H9 (cell line): ENCODE data around the gene C1QTNF3. TPM values are rescaled to one million over a fixed set of nuclear protein-coding genes. Genes with fewer than 3 reads are reported as not detected.

Experiments
- DNase-seq: peaks from one replicate; pipeline ENCODE4 v3.0.0-alpha.2; 2017
- H2AFZ ChIP-seq: one replicate; pipeline ENCODE4 v1.6.1; 2013; ENCODE audit warnings: mild to moderate bottlenecking, low read length, control low read depth, moderate library complexity
- H2AK5ac ChIP-seq: 2 replicates; pipeline ENCODE4 v1.6.1; 2013; ENCODE audit warnings: low read length, control low read depth, mixed read lengths; ENCODE audit not compliant: insufficient read length
- H2BK120ac ChIP-seq: one replicate; pipeline ENCODE4 v1.6.1; 2013; ENCODE audit warnings: low read depth, mild to moderate bottlenecking, low read length, control low read depth, inconsistent platforms; ENCODE audit not compliant: poor library complexity, severe bottlenecking
- H2BK12ac ChIP-seq: 2 replicates; pipeline ENCODE4 v1.6.1; 2013; ENCODE audit warnings: low read length, control low read depth, mixed read lengths, low read depth; ENCODE audit not compliant: insufficient read length
- H2BK15ac ChIP-seq: 2 replicates; pipeline ENCODE4 v1.6.1; 2013; ENCODE audit warnings: low read depth, low read length, control low read depth
- H2BK20ac ChIP-seq: one replicate; pipeline ENCODE4 v1.6.1; 2013; ENCODE audit warnings: low read depth, mild to moderate bottlenecking, low read length, control low read depth, inconsistent platforms; ENCODE audit not compliant: poor library complexity, severe bottlenecking
- H2BK5ac ChIP-seq: 2 replicates; pipeline ENCODE4 v1.6.1; 2013; ENCODE audit warnings: low read length, control low read depth, mixed read lengths; ENCODE audit not compliant: insufficient read length
- H3K14ac ChIP-seq: 2 replicates; pipeline ENCODE4 v1.6.1; 2013; ENCODE audit warnings: low read length, control low read depth; ENCODE audit not compliant: insufficient read depth
- H3K18ac ChIP-seq: 2 replicates; pipeline ENCODE4 v1.6.1; 2013; ENCODE audit warnings: low read depth, mild to moderate bottlenecking, mixed read lengths, low read length, control low read depth; ENCODE audit not compliant: insufficient read length
- H3K23ac ChIP-seq: 2 replicates; pipeline ENCODE4 v1.6.1; 2013; ENCODE audit warnings: low read length, control low read depth, mixed read lengths, low read depth; ENCODE audit not compliant: insufficient read length
- H3K23me2 ChIP-seq: 2 replicates; pipeline ENCODE4 v1.6.1; 2013; ENCODE audit warnings: low read depth, mild to moderate bottlenecking, mixed read lengths, low read length, control low read depth; ENCODE audit not compliant: insufficient read length, poor library complexity, severe bottlenecking
- H3K27ac ChIP-seq: 2 replicates; pipeline ENCODE4 v1.5.1; 2013; ENCODE audit warnings: low read length, control low read depth, mixed read lengths, low read depth; ENCODE audit not compliant: insufficient read length
- H3K27me3 ChIP-seq: 2 replicates; pipeline ENCODE4 v1.6.1; 2013; ENCODE audit warnings: low read length, control low read depth, inconsistent platforms; ENCODE audit not compliant: insufficient read depth
- H3K4ac ChIP-seq: 2 replicates; pipeline ENCODE4 v1.6.1; 2013; ENCODE audit warnings: low read depth, mild to moderate bottlenecking, control low read depth, inconsistent platforms, low read length, moderate library complexity
- H3K4me1 ChIP-seq: 2 replicates; pipeline ENCODE4 v1.6.1; 2013; ENCODE audit warnings: low read length, control low read depth, inconsistent platforms; ENCODE audit not compliant: insufficient read depth
- H3K4me2 ChIP-seq: 2 replicates; pipeline ENCODE4 v1.6.1; 2013; ENCODE audit warnings: low read length, control low read depth, mixed read lengths; ENCODE audit not compliant: insufficient read length, insufficient read depth
- H3K56ac ChIP-seq: 2 replicates; pipeline ENCODE4 v1.6.1; 2013; ENCODE audit warnings: low read depth, mild to moderate bottlenecking, mixed read lengths, low read length, control low read depth; ENCODE audit not compliant: insufficient read length
- H3K79me1 ChIP-seq: 2 replicates; pipeline ENCODE4 v1.6.1; 2013; ENCODE audit warnings: low read depth, mild to moderate bottlenecking, moderate library complexity, low read length, control low read depth, inconsistent platforms; ENCODE audit not compliant: insufficient read depth, poor library complexity, severe bottlenecking
- H3K79me2 ChIP-seq: 2 replicates; pipeline ENCODE4 v1.6.1; 2013; ENCODE audit warnings: low read length, control low read depth, inconsistent platforms; ENCODE audit not compliant: insufficient read depth
- H3K9ac ChIP-seq: 2 replicates; pipeline ENCODE4 v1.6.1; 2013; ENCODE audit warnings: low read length, control low read depth, mixed read lengths; ENCODE audit not compliant: insufficient read length; ENCODE audit errors: extremely low read depth
- H3K9me3 ChIP-seq: one replicate; pipeline ENCODE4 v1.6.1; 2013; ENCODE audit warnings: low read depth, low read length, inconsistent platforms; ENCODE audit not compliant: control insufficient read depth
- H3T11ph ChIP-seq: one replicate; pipeline ENCODE4 v1.6.1; 2013; ENCODE audit warnings: mild to moderate bottlenecking, low read length, control low read depth, inconsistent platforms
- H4K20me1 ChIP-seq: one replicate; pipeline ENCODE4 v1.6.1; 2013; ENCODE audit not compliant: control insufficient read depth, insufficient read length, insufficient read depth
- H4K5ac ChIP-seq: 2 replicates; pipeline ENCODE4 v1.6.1; 2013; ENCODE audit warnings: low read depth, mild to moderate bottlenecking, mixed read lengths, low read length, control low read depth; ENCODE audit not compliant: insufficient read length
- H4K8ac ChIP-seq: replicated peaks from 2 replicates; pipeline ENCODE4 v1.6.1; 2013; ENCODE audit warnings: low read length, control low read depth, mixed read lengths, low read depth; ENCODE audit not compliant: insufficient read length
- H4K91ac ChIP-seq: 2 replicates; pipeline ENCODE4 v1.6.1; 2013; ENCODE audit warnings: low read depth, mild to moderate bottlenecking, moderate library complexity, mixed read lengths, low read length, control low read depth; ENCODE audit not compliant: insufficient read length
- H3K27ac Mint-ChIP-seq, 3 experiments: 2 replicates in 2 of 3; 3 replicates in 1 of 3; pipeline ENCODE4 v1.8.0; 2020 to 2021; ENCODE audit warnings: mixed read lengths in 3 of 3, mild to moderate bottlenecking in 1 of 3, moderate library complexity in 1 of 3
- H3K27me3 Mint-ChIP-seq: 2 replicates; pipeline ENCODE4 v1.8.0; 2021; ENCODE audit warnings: low read depth, mild to moderate bottlenecking, moderate library complexity, mixed read lengths
- H3K36me3 Mint-ChIP-seq, 3 experiments: 2 replicates in 2 of 3; 3 replicates in 1 of 3; pipeline ENCODE4 v1.8.0; 2020 to 2021; ENCODE audit warnings: low read depth in 3 of 3, mixed read lengths in 3 of 3; ENCODE audit not compliant: insufficient read depth in 1 of 3
- H3K4me1 Mint-ChIP-seq, 2 experiments: 2 replicates each; pipeline ENCODE4 v1.8.0; 2020; ENCODE audit warnings: mixed read lengths in 2 of 2
- H3K4me3 Mint-ChIP-seq, 2 experiments: 2 replicates in 1 of 2; 3 replicates in 1 of 2; pipeline ENCODE4 v1.8.0; 2020 to 2021; ENCODE audit warnings: mild to moderate bottlenecking in 2 of 2, mixed read lengths in 2 of 2, moderate library complexity in 1 of 2
- H3K9me3 Mint-ChIP-seq, 2 experiments: 2 replicates in 1 of 2; 3 replicates in 1 of 2; pipeline ENCODE4 v1.8.0; 2020; ENCODE audit warnings: mild to moderate bottlenecking in 2 of 2, mixed read lengths in 2 of 2, moderate library complexity in 1 of 2
- WGBS: extraction: QIAGEN DNeasy Blood & Tissue Kit; methylation state at CpG from one replicate; pipeline ENCODE4 v1.1.7; 2013; ENCODE audit warnings: missing lambda C conversion rate, low lambda C conversion rate, mixed read lengths; ENCODE audit not compliant: insufficient read length; ENCODE audit errors: extremely low coverage; 5-methylcytosine and 5-hydroxymethylcytosine counted together
- total RNA-seq: library from RNA; stranded (reverse); gene quantifications from 2 replicates; pipeline ENCODE4 v1.2.1, GENCODE V29; 2021
- TF ChIP-seq, protein P1 (sequence below): fragments of 200-600 bp; sonication (generic); conservative IDR thresholded peaks from 3 replicates; pipeline ENCODE4 v1.8.0; 2021; ENCODE audit warnings: antibody characterized with exemption, mild to moderate bottlenecking

C1QTNF3 gene
- total RNA-seq, 1 experiment from 2014 or later, result 1.1 TPM

DNA sequence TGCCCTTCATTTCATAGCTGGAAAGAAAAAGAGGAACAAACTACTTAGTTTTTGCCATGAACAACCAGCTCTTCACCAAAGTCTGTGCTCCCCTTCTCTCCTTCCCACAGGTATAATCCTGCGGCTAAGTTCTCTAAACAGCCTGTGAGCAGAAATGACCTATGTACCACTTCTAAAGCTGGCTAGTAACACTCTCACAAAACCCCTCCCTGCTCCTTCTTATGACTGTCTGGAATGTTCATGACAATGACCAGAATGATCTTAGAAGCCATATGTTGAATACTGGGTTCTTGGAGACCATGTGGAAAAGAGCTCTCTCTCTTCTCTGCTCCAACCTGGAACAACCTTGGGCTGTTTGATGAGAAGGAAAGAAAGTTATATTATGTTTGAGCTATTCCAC lies 22.3 kb downstream of the C1QTNF3 start:
- no CpG with 5 or more reads among the region's 1 CpG for WGBS
- Histone ChIP-seq H2BK20ac (no peak overlapping the region), H2BK15ac (no peak overlapping the region), H3K23me2 (no peaks in the 10 kb centered on the region), H4K5ac (no peak overlapping the region), H2AK5ac (no peak overlapping the region), H3K18ac (no peak overlapping the region), H3K4me1 (no peaks in the 10 kb centered on the region), H2AFZ (no peak overlapping the region), H2BK120ac (no peak overlapping the region), H4K8ac (no peak overlapping the region), H3K14ac (no peak overlapping the region), H3K27me3 (no peaks in the 10 kb centered on the region), H3K27ac (no peak overlapping the region), H4K20me1 (no peaks in the 10 kb centered on the region), H3K4ac (no peak overlapping the region), H3K79me1 (no peaks in the 10 kb centered on the region), H3K4me2 (no peak overlapping the region), H2BK12ac (no peak overlapping the region), H2BK5ac (no peak overlapping the region), H3K9ac (no peak overlapping the region), H4K91ac (no peak overlapping the region), H3K23ac (no peak overlapping the region), H3K79me2 (no peaks in the 10 kb centered on the region), H3T11ph (no peak overlapping the region), H3K9me3 (no peaks in the 10 kb centered on the region), H3K56ac (no peak overlapping the region)
- H3K36me3 Mint-ChIP-seq, result no peaks in the 10 kb centered on the region; a peak in 2 of 7 replicates
- H3K9me3 Mint-ChIP-seq, result no peaks in the 10 kb centered on the region
- H3K27me3 Mint-ChIP-seq, result no peaks in the 10 kb centered on the region
- peaks cover 6 to 16% of the 10 kb centered on the region in 2 experiments; a peak in 2 of 4 replicates for H3K4me1 Mint-ChIP-seq
- no peak overlapping the region for H3K27ac Mint-ChIP-seq
- no peak overlapping the region for H3K4me3 Mint-ChIP-seq
- no peak for DNase-seq
- TF ChIP-seq, protein P1, sequence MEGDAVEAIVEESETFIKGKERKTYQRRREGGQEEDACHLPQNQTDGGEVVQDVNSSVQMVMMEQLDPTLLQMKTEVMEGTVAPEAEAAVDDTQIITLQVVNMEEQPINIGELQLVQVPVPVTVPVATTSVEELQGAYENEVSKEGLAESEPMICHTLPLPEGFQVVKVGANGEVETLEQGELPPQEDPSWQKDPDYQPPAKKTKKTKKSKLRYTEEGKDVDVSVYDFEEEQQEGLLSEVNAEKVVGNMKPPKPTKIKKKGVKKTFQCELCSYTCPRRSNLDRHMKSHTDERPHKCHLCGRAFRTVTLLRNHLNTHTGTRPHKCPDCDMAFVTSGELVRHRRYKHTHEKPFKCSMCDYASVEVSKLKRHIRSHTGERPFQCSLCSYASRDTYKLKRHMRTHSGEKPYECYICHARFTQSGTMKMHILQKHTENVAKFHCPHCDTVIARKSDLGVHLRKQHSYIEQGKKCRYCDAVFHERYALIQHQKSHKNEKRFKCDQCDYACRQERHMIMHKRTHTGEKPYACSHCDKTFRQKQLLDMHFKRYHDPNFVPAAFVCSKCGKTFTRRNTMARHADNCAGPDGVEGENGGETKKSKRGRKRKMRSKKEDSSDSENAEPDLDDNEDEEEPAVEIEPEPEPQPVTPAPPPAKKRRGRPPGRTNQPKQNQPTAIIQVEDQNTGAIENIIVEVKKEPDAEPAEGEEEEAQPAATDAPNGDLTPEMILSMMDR, result no peak
